HEK293 (cell line): ENCODE data around the gene CRTC2.

Source experiments
- EGR2 ChIP-seq: fragments of 450-650 bp; formaldehyde crosslinking; IDR thresholded peaks from 2 replicates; pipeline ENCODE4 v1.5.1; 2016; ENCODE audit warnings: low read depth, missing biosample characterization, missing genetic modification characterization
- FEZF1 ChIP-seq: fragments of 450-650 bp; formaldehyde crosslinking; IDR thresholded peaks from 2 replicates; pipeline ENCODE4 v1.5.1; 2016; ENCODE audit warnings: missing biosample characterization, missing genetic modification characterization
- KLF1 ChIP-seq: fragments of 450-650 bp; formaldehyde crosslinking; IDR thresholded peaks from 2 replicates; pipeline ENCODE4 v1.5.1; 2016; ENCODE audit warnings: missing biosample characterization, missing genetic modification characterization
- KLF10 ChIP-seq: fragments of 450-650 bp; IDR thresholded peaks from 2 replicates; pipeline ENCODE4 v1.5.1; 2018; ENCODE audit warnings: missing biosample characterization, mild to moderate bottlenecking, missing genetic modification characterization
- KLF16 ChIP-seq: fragments of 450-650 bp; formaldehyde crosslinking; IDR thresholded peaks from 2 replicates; pipeline ENCODE4 v1.5.1; 2017; ENCODE audit warnings: missing biosample characterization, missing genetic modification characterization
- KLF9 ChIP-seq: fragments of 450-650 bp; formaldehyde crosslinking; IDR thresholded peaks from 2 replicates; pipeline ENCODE4 v1.5.1; 2016; ENCODE audit warnings: missing biosample characterization, missing genetic modification characterization, low read depth
- TCF7L2 ChIP-seq: IDR thresholded peaks from 2 replicates; pipeline ENCODE4 v1.6.1; 2011; ENCODE audit warnings: low read depth, mild to moderate bottlenecking, inconsistent platforms, low read length, moderate library complexity, borderline replicate concordance
- YY2 ChIP-seq: fragments of 450-650 bp; formaldehyde crosslinking; IDR thresholded peaks from 2 replicates; pipeline ENCODE4 v1.5.1; 2016; ENCODE audit warnings: missing biosample characterization, missing genetic modification characterization
- ZBTB8A ChIP-seq: fragments of 450-650 bp; formaldehyde crosslinking; IDR thresholded peaks from 2 replicates; pipeline ENCODE4 v1.5.1; 2016; ENCODE audit warnings: missing biosample characterization, missing genetic modification characterization
- ZEB2 ChIP-seq: fragments of 450-650 bp; formaldehyde crosslinking; IDR thresholded peaks from 2 replicates; pipeline ENCODE4 v1.5.1; 2016; ENCODE audit warnings: missing biosample characterization, missing genetic modification characterization
- ZFP41 ChIP-seq: fragments of 450-650 bp; formaldehyde crosslinking; IDR thresholded peaks from 2 replicates; pipeline ENCODE4 v1.5.1; 2016; ENCODE audit warnings: missing biosample characterization, missing genetic modification characterization, borderline replicate concordance
- ZNF16 ChIP-seq: fragments of 450-650 bp; formaldehyde crosslinking; IDR thresholded peaks from 2 replicates; pipeline ENCODE4 v1.5.1; 2016; ENCODE audit warnings: low read depth, missing biosample characterization, missing genetic modification characterization
- ZNF202 ChIP-seq: fragments of 450-650 bp; formaldehyde crosslinking; IDR thresholded peaks from 2 replicates; pipeline ENCODE4 v1.5.1; 2016; ENCODE audit warnings: missing biosample characterization, missing genetic modification characterization, borderline replicate concordance
- ZNF214 ChIP-seq: fragments of 450-650 bp; formaldehyde crosslinking; IDR thresholded peaks from 2 replicates; pipeline ENCODE4 v1.5.1; 2017; ENCODE audit warnings: missing biosample characterization, mild to moderate bottlenecking, missing genetic modification characterization, borderline replicate concordance
- ZNF335 ChIP-seq: fragments of 450-650 bp; formaldehyde crosslinking; conservative IDR thresholded peaks from 2 replicates; pipeline ENCODE4 v1.5.1; 2016; ENCODE audit warnings: missing biosample characterization, missing genetic modification characterization
- ZNF341 ChIP-seq: fragments of 450-650 bp; formaldehyde crosslinking; IDR thresholded peaks from 2 replicates; pipeline ENCODE4; 2016; ENCODE audit warnings: low read depth, missing biosample characterization, missing genetic modification characterization
- ZNF366 ChIP-seq: fragments of 450-650 bp; formaldehyde crosslinking; conservative IDR thresholded peaks from 2 replicates; pipeline ENCODE4 v1.5.1; 2016; ENCODE audit warnings: missing biosample characterization, missing genetic modification characterization
- ZNF433 ChIP-seq: fragments of 450-650 bp; formaldehyde crosslinking; IDR thresholded peaks from 2 replicates; pipeline ENCODE4 v1.5.1; 2016; ENCODE audit warnings: missing biosample characterization, missing genetic modification characterization, low read depth
- ZNF530 ChIP-seq: fragments of 450-650 bp; formaldehyde crosslinking; IDR thresholded peaks from 2 replicates; pipeline ENCODE4 v1.5.1; 2016; ENCODE audit warnings: low read depth, missing biosample characterization, missing genetic modification characterization
- ZNF555 ChIP-seq: fragments of 450-650 bp; formaldehyde crosslinking; conservative IDR thresholded peaks from 2 replicates; pipeline ENCODE4 v1.5.1; 2017; ENCODE audit warnings: missing biosample characterization, mild to moderate bottlenecking, missing genetic modification characterization, inconsistent platforms
- ZNF561 ChIP-seq: fragments of 450-650 bp; IDR thresholded peaks from 2 replicates; pipeline ENCODE4 v1.5.1; 2018; ENCODE audit warnings: missing biosample characterization, missing genetic modification characterization, borderline replicate concordance
- ZNF600 ChIP-seq: fragments of 450-650 bp; formaldehyde crosslinking; IDR thresholded peaks from 2 replicates; pipeline ENCODE4 v1.5.1; 2016; ENCODE audit warnings: missing biosample characterization, missing genetic modification characterization
- ZNF626 ChIP-seq: fragments of 450-650 bp; sonication (Bioruptor Pico); formaldehyde crosslinking; IDR thresholded peaks from 2 replicates; pipeline ENCODE4 v1.5.1; 2018; ENCODE audit warnings: missing biosample characterization, missing genetic modification characterization, inconsistent platforms
- ZNF660 ChIP-seq: fragments of 450-650 bp; IDR thresholded peaks from 2 replicates; pipeline ENCODE4 v1.5.1; 2018; ENCODE audit warnings: missing biosample characterization, mild to moderate bottlenecking, missing genetic modification characterization
- ZNF768 ChIP-seq: fragments of 450-650 bp; formaldehyde crosslinking; IDR thresholded peaks from 2 replicates; pipeline ENCODE4 v1.5.1; 2018; ENCODE audit warnings: missing biosample characterization, mild to moderate bottlenecking, missing genetic modification characterization
- ZNF776 ChIP-seq: fragments of 450-650 bp; formaldehyde crosslinking; IDR thresholded peaks from 2 replicates; pipeline ENCODE4 v1.5.0; 2017; ENCODE audit warnings: missing biosample characterization, missing genetic modification characterization, borderline replicate concordance
- ZSCAN16 ChIP-seq: fragments of 450-650 bp; formaldehyde crosslinking; IDR thresholded peaks from 2 replicates; pipeline ENCODE4 v1.5.1; 2016; ENCODE audit warnings: missing biosample characterization, missing genetic modification characterization
- TF ChIP-seq, protein P1 (sequence below): fragments of 450-650 bp; formaldehyde crosslinking; IDR thresholded peaks from 2 replicates; pipeline ENCODE4 v1.5.1; 2016; ENCODE audit warnings: missing biosample characterization, missing genetic modification characterization
- TF ChIP-seq, protein P2 (sequence below): fragments of 450-650 bp; formaldehyde crosslinking; IDR thresholded peaks from 2 replicates; pipeline ENCODE4 v1.5.1; 2016; ENCODE audit warnings: missing biosample characterization, missing genetic modification characterization
- TF ChIP-seq, protein P3 (sequence below): fragments of 450-650 bp; formaldehyde crosslinking; IDR thresholded peaks from 2 replicates; pipeline ENCODE4 v1.5.1; 2016; ENCODE audit warnings: missing biosample characterization, missing genetic modification characterization, low read depth
- TF ChIP-seq, protein P4 (sequence below): fragments of 450-650 bp; formaldehyde crosslinking; IDR thresholded peaks from 2 replicates; pipeline ENCODE4 v1.5.1; 2017; ENCODE audit warnings: missing biosample characterization, mild to moderate bottlenecking, missing genetic modification characterization, moderate library complexity
- TF ChIP-seq, protein P5 (sequence below): fragments of 450-650 bp; formaldehyde crosslinking; IDR thresholded peaks from 2 replicates; pipeline ENCODE4 v1.5.1; 2016; ENCODE audit warnings: missing biosample characterization, missing genetic modification characterization

CRTC2 gene

DNA sequence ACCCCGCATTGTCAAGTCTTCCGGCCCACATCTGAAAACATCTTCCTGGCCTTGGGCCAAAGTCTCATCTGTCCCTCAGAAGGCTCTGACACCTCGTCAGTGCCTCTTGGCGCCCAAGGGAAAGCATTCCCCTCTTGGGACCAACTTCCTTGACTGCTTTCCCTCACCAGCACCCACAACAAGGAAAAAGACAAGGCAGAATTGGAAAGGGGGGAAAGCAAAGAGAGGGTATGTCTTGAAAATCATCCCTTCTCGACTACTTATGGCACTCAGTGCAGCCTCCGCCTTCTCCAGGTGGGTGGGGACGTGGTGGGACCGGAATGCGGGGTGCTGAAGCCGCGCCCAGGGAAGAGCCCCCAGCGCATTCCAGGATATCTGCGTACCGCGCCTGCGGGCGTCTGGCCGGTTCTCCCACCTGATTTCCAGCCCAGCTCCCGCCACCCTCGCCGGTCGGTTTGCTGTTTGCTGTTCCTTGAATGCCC lies 5.5 kb upstream of the CRTC2 start (continued):
- TF ChIP-seq ZSCAN16 (tag by site-specific recombination) = peak; percentile 47; the same call in 1 of the 2 replicates
- TF ChIP-seq ZNF433 (tag by site-specific recombination) = no peak
- no peak for TF ChIP-seq ZNF214 (tag by site-specific recombination)
- TF ChIP-seq KLF16 = no peak
- TF ChIP-seq, protein P1, sequence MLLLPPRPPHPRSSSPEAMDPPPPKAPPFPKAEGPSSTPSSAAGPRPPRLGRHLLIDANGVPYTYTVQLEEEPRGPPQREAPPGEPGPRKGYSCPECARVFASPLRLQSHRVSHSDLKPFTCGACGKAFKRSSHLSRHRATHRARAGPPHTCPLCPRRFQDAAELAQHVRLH (tag by site-specific recombination) = no peak
- TF ChIP-seq ZNF561 (tag by site-specific recombination) = peak; percentile 50; the same call in 1 of the 2 replicates
- TF ChIP-seq ZNF555 = no peak
- TF ChIP-seq, protein P2, sequence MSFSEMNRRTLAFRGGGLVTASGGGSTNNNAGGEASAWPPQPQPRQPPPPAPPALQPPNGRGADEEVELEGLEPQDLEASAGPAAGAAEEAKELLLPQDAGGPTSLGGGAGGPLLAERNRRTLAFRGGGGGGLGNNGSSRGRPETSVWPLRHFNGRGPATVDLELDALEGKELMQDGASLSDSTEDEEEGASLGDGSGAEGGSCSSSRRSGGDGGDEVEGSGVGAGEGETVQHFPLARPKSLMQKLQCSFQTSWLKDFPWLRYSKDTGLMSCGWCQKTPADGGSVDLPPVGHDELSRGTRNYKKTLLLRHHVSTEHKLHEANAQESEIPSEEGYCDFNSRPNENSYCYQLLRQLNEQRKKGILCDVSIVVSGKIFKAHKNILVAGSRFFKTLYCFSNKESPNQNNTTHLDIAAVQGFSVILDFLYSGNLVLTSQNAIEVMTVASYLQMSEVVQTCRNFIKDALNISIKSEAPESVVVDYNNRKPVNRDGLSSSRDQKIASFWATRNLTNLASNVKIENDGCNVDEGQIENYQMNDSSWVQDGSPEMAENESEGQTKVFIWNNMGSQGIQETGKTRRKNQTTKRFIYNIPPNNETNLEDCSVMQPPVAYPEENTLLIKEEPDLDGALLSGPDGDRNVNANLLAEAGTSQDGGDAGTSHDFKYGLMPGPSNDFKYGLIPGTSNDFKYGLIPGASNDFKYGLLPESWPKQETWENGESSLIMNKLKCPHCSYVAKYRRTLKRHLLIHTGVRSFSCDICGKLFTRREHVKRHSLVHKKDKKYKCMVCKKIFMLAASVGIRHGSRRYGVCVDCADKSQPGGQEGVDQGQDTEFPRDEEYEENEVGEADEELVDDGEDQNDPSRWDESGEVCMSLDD (tag by site-specific recombination) = peak; percentile 23; the same call in 1 of the 2 replicates
- TF ChIP-seq KLF10 (tag by site-specific recombination) = peak; percentile 80
- TF ChIP-seq ZNF530 (tag by site-specific recombination) = no peak
- TF ChIP-seq, protein P3, sequence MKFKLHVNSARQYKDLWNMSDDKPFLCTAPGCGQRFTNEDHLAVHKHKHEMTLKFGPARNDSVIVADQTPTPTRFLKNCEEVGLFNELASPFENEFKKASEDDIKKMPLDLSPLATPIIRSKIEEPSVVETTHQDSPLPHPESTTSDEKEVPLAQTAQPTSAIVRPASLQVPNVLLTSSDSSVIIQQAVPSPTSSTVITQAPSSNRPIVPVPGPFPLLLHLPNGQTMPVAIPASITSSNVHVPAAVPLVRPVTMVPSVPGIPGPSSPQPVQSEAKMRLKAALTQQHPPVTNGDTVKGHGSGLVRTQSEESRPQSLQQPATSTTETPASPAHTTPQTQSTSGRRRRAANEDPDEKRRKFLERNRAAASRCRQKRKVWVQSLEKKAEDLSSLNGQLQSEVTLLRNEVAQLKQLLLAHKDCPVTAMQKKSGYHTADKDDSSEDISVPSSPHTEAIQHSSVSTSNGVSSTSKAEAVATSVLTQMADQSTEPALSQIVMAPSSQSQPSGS (tag by site-specific recombination) = no peak
- peak; percentile 82 for TF ChIP-seq ZNF366
- TF ChIP-seq, protein P4, sequence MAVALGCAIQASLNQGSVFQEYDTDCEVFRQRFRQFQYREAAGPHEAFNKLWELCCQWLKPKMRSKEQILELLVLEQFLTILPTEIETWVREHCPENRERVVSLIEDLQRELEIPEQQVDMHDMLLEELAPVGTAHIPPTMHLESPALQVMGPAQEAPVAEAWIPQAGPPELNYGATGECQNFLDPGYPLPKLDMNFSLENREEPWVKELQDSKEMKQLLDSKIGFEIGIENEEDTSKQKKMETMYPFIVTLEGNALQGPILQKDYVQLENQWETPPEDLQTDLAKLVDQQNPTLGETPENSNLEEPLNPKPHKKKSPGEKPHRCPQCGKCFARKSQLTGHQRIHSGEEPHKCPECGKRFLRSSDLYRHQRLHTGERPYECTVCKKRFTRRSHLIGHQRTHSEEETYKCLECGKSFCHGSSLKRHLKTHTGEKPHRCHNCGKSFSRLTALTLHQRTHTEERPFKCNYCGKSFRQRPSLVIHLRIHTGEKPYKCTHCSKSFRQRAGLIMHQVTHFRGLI (tag by site-specific recombination) = no peak
- TF ChIP-seq ZNF335 = peak; percentile 64; the same call in 1 of the 2 replicates
- no peak for TF ChIP-seq ZNF626 (tag by site-specific recombination)
- peak; percentile 61 for TF ChIP-seq ZBTB8A (tag by site-specific recombination)
- TF ChIP-seq ZEB2 = 0 out of 2 replicates have a peak, but pooled peaks have one; percentile 2
- TF ChIP-seq ZFP41 = no peak
- TF ChIP-seq ZNF341 = peak; percentile 98
- no peak for TF ChIP-seq ZNF768
- peak; percentile 83 for TF ChIP-seq KLF1
- no peak for TF ChIP-seq ZNF202 (tag by site-specific recombination)
- no peak for TF ChIP-seq ZNF16
- TF ChIP-seq, protein P5, sequence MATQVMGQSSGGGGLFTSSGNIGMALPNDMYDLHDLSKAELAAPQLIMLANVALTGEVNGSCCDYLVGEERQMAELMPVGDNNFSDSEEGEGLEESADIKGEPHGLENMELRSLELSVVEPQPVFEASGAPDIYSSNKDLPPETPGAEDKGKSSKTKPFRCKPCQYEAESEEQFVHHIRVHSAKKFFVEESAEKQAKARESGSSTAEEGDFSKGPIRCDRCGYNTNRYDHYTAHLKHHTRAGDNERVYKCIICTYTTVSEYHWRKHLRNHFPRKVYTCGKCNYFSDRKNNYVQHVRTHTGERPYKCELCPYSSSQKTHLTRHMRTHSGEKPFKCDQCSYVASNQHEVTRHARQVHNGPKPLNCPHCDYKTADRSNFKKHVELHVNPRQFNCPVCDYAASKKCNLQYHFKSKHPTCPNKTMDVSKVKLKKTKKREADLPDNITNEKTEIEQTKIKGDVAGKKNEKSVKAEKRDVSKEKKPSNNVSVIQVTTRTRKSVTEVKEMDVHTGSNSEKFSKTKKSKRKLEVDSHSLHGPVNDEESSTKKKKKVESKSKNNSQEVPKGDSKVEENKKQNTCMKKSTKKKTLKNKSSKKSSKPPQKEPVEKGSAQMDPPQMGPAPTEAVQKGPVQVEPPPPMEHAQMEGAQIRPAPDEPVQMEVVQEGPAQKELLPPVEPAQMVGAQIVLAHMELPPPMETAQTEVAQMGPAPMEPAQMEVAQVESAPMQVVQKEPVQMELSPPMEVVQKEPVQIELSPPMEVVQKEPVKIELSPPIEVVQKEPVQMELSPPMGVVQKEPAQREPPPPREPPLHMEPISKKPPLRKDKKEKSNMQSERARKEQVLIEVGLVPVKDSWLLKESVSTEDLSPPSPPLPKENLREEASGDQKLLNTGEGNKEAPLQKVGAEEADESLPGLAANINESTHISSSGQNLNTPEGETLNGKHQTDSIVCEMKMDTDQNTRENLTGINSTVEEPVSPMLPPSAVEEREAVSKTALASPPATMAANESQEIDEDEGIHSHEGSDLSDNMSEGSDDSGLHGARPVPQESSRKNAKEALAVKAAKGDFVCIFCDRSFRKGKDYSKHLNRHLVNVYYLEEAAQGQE (tag by site-specific recombination) = peak; percentile 57; the same call in 1 of the 2 replicates
- 0 out of 2 replicates have a peak, but pooled peaks have one; percentile 53 for TF ChIP-seq ZNF660
- TF ChIP-seq FEZF1 = no peak
- TF ChIP-seq ZNF776 (tag by site-specific recombination) = no peak
- TF ChIP-seq ZNF600 (tag by site-specific recombination) = peak; percentile 40; the same call in 1 of the 2 replicates
- TF ChIP-seq KLF9 (tag by site-specific recombination) = 0 out of 2 replicates have a peak, but pooled peaks have one; percentile 29
- TF ChIP-seq EGR2 (tag by site-specific recombination) = peak; percentile 87
- TF ChIP-seq TCF7L2 = no peak
- no peak for TF ChIP-seq YY2 (tag by site-specific recombination)
